Stimulated activated CD8-positive, alpha-beta memory T cell treated with anti-CD3 and anti-CD28 coated beads, Interleukin-7, amount 100 ng/mL, for 24 hours (primary cell): ENCODE measurements around the gene APAF1.
"Not testable (repeated sequence)": the region's sequence is repeated elsewhere in the genome, so short reads cannot be mapped to it uniquely, and the experiment has no call there.

ENCODE experiments used
- DNase-seq: peaks from one replicate; pipeline ENCODE4 v3.0.0-alpha.2; 2020; ENCODE audit warnings: low read depth

APAF1 gene

GRCh38 chr12:98755855-98756254, 110.8 kb downstream of the APAF1 start:
- not testable (repeated sequence) for DNase-seq

- DNase-seq, result no peak
Measured at GRCh38 chr12:98757455-98757854, 112.4 kb downstream of the APAF1 start.

- DNase-seq, result no peak
Measured at GRCh38 chr12:98758331-98758730, 113.2 kb downstream of the APAF1 start.

- DNase-seq, result no peak
Measured at GRCh38 chr12:98763656-98764055, 118.6 kb downstream of the APAF1 start.

GRCh38 chr12:98767248-98767647, 122.2 kb downstream of the APAF1 start:
- DNase-seq, result no peak

GRCh38 chr12:98769068-98769467, 124.0 kb downstream of the APAF1 start:
- no peak for DNase-seq

GRCh38 chr12:98770230-98770629, 125.1 kb downstream of the APAF1 start:
- DNase-seq, result no peak

- DNase-seq, result no peak
Measured at GRCh38 chr12:98771811-98772752, 127.0 kb downstream of the APAF1 start.

- DNase-seq, result no peak
Measured at GRCh38 chr12:98772818-98773217, 127.7 kb downstream of the APAF1 start.

- DNase-seq, result no peak
Measured at GRCh38 chr12:98780261-98780660, 135.2 kb downstream of the APAF1 start.

- no peak for DNase-seq
Measured at GRCh38 chr12:98783420-98783819, 138.3 kb downstream of the APAF1 start.
